ENCODE results near the gene ABHD14A.

The ABHD14A gene

GRCh38 chr3:51955893-51956770 is 18.7 kb upstream of the ABHD14A start:
- H3K27ac ChIP-seq: peak overlapping the region; percentile 59
- TF ChIP-seq CTCF (conservative IDR thresholded peaks at IDR 0.05): peak; percentile 59

DNA sequence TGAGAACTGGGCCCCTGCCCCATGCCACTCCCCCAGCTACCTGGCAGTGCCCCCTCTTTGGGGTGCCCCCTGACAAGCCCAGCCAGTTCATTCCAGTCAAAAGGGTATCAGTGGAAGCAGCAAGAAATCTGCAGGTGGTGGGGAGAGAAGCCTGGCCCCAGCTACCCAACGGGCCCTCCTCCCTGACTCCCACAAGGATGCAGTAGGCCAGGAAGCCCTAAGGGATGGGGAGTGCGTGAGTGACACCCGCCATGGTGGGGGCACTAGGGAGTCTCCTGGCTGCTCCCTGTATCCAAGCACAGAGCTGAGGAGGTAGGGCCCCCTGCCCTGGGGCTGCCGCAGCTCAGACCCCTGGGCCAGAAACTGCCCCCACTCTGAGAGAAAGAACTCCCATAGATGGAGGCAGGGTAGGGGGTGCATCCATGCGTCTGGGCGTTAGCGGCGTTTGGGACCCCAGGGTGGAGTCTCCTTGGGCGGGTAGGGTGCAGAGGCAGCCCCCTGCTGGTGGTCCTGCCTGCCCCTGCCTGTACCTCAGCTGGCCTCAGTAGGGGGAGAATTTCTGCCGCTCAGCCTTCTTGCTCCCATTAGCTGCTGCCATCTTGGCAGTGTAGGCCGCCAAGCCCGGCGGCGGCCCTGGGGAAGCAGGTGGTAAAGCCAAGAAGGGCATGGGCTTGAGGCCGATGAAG is 17.2 kb upstream of the ABHD14A start:
- no peak overlapping the region for H3K27ac ChIP-seq
- no peak for TF ChIP-seq CTCF (conservative IDR thresholded peaks at IDR 0.05)

DNA sequence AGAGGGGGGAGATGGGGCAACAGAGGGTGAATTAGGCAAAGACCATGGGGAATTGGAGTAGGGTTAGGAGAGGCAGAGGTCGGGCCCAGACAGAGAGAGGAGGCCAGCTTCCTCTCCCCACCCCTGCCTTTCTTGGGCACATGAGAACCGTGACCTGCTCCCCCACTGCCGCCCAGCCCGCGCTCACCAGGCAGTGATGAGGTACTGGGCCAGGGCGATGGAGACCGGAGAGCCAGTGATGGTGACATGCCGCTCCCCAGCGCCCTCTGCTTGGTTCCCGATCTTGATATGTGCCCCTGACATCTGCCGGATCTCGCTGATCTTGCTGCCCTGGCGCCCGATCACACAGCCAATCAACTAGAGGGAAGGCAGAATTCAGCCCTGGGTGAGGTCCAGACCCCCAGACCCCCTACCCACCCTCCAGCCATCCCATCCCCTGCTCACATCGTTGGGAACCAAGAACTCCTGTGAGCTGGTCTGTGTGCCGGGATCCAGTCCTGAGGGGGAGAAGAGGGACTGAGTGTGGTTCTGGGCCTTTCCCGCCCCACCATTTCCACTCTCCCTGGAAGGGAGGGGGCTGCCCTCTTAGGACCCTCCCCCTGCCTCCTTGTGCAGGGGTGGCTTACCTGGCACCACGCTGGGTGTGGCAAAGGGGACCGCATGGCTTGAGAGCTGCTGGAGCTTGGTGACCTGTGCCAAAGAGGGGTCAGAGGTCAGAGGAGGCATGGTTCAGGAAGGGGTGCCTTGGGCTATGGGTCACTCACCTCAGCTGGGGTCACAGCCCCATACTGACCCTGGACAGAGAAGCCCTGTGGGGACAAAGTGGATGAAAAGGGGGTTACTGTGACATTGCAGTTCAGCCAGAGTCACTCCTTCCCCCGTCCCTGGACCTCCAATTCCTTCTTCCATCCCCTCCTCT is 16.0 kb upstream of the ABHD14A start:
- H3K27ac ChIP-seq: no peak overlapping the region
- no peak for TF ChIP-seq CTCF (conservative IDR thresholded peaks at IDR 0.05)

DNA sequence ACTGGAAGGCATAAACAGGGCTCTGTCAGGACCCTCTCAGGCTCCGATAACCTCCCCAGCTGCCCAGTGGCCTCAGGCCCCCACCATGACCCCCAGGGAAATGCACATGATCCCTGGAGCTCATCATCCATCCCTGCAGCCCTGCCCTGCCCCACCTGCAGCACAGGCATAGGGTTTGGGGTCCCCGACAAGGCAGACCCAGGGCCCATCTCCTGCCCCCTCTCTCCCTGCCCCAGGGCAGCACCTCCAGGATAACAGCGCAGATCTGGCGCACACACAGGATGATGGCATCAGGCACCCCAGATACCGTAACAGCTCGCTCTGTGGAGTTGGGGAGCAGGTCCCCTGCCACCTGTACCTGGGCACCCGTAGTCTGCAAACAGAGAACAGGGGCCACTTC is 15.2 kb upstream of the ABHD14A start:
- H3K27ac ChIP-seq: no peak overlapping the region
- TF ChIP-seq CTCF (conservative IDR thresholded peaks at IDR 0.05): no peak

DNA sequence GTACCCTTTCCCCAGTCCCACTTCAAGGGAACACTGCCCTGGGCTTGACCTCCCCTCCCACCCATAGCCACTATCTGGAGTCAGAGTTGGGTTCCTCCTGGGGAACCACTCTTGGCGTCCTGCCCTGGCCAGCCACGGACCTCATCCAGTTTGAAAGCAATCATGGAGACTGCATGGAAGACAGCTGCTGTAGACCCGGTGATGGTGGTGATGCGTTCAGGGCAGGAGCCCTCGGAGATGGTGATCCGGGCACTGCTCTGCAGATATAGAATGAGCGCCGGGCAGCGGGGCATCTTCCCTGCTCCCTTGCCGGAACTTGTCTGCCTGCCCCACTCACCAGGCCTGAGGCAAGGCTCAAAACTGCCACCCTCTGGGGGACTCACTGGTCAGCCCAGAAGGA is 14.5 kb upstream of the ABHD14A start:
- TF ChIP-seq CTCF (conservative IDR thresholded peaks at IDR 0.05): no peak
- no peak overlapping the region for H3K27ac ChIP-seq

- H3K27ac ChIP-seq: no peak overlapping the region
- no peak for TF ChIP-seq CTCF (conservative IDR thresholded peaks at IDR 0.05)
These were observed 13.9 kb upstream of the ABHD14A start for GRCh38 chr3:51961011-51961410.
